ENCODE data around the gene ZNF532.

DNA sequence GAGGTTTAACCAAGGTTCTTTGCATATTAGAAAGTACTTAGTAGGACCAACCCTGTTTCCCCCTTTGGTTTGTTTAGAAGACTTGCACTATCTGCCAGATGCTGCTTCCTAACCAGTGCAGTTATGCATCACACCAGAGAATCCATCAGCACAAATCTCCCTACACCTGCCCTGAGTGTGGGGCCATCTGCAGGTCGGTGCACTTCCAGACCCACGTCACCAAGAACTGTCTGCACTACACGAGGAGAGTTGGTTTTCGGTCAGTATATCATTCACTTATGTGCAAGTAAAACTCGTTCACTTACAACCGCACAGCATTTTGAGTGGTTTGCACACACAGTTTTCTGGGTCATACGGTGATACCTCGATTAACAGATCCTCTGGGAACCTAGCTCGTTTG, 69.7 kb downstream of the ZNF532 start:
- TF ChIP-seq, protein P1, sequence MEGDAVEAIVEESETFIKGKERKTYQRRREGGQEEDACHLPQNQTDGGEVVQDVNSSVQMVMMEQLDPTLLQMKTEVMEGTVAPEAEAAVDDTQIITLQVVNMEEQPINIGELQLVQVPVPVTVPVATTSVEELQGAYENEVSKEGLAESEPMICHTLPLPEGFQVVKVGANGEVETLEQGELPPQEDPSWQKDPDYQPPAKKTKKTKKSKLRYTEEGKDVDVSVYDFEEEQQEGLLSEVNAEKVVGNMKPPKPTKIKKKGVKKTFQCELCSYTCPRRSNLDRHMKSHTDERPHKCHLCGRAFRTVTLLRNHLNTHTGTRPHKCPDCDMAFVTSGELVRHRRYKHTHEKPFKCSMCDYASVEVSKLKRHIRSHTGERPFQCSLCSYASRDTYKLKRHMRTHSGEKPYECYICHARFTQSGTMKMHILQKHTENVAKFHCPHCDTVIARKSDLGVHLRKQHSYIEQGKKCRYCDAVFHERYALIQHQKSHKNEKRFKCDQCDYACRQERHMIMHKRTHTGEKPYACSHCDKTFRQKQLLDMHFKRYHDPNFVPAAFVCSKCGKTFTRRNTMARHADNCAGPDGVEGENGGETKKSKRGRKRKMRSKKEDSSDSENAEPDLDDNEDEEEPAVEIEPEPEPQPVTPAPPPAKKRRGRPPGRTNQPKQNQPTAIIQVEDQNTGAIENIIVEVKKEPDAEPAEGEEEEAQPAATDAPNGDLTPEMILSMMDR (IDR thresholded peaks at IDR 0.05) = no peak
- no peak for TF ChIP-seq POLR2A (IDR thresholded peaks at IDR 0.05)

Data from heart left ventricle (tissue), 13 donors.